ENCODE results near the gene PRPH. TPM values are rescaled to one million over a fixed set of nuclear protein-coding genes. Genes with fewer than 3 reads are reported as not detected.
A peak's percentile ranks its signal among the peaks of the same experiment; 100 is the strongest.
"Not testable (repeated sequence)": the region's sequence is repeated elsewhere in the genome, so short reads cannot be mapped to it uniquely, and the experiment has no call there.

PRPH gene
- total RNA-seq, result under 1 TPM in 1 of 2 donors, not detected in 1; 0.59 TPM
- long read RNA-seq, result 0 reads

- no peak for DNase-seq
- ATAC-seq, result no peak
These were observed at the start of gene PRPH for GRCh38 chr12:49295082-49295936. TSS of gene PRPH (plus strand) at chr12:49295147. CDS start at chr12:49295201, 54 bp downstream.

GRCh38 chr12:49251357-49251756 is 43.6 kb upstream of the PRPH start:
- ATAC-seq, result no peak
- intact Hi-C loops (cut with DNase I), result no loop called here

More at GRCh38 chr12:49295082-49295936, at the start of gene PRPH:
- intact Hi-C loops (cut with DNase I), result loop anchor here in 1 of 2 donors (10.0 kb wide), 1 partner anchor 49 kb away; the partner anchor contains the start of gene DNAJC22

GRCh38 chr12:49253033-49253623 is 41.8 kb upstream of the PRPH start:
- no peak for DNase-seq
- intact Hi-C loops (cut with DNase I), result no loop called here
- no peak for ATAC-seq

More at GRCh38 chr12:49251357-49251756, 43.6 kb upstream of the PRPH start:
- no peak for DNase-seq

GRCh38 chr12:49255456-49255855 is 39.5 kb upstream of the PRPH start:
- intact Hi-C loops (cut with DNase I); DNase-seq; ATAC-seq: not testable (repeated sequence)

- DNase-seq (no peak), ATAC-seq (no peak)
- intact Hi-C loops (cut with DNase I), result no loop called here
These were observed 38.9 kb upstream of the PRPH start for GRCh38 chr12:49255857-49256637.

- DNase-seq; intact Hi-C loops (cut with DNase I); ATAC-seq: not testable (repeated sequence)
These were observed 37.3 kb upstream of the PRPH start for GRCh38 chr12:49257508-49258184.

GRCh38 chr12:49259452-49259851 is 35.5 kb upstream of the PRPH start:
- intact Hi-C loops (cut with DNase I), result no loop called here
- DNase-seq (no peak), ATAC-seq (no peak)

GRCh38 chr12:49260166-49260565 is 34.8 kb upstream of the PRPH start:
- no peak for DNase-seq
- intact Hi-C loops (cut with DNase I), result no loop called here
- ATAC-seq, result no peak

- ATAC-seq (no peak), DNase-seq (no peak)
- intact Hi-C loops (cut with DNase I), result no loop called here
These were observed 34.2 kb upstream of the PRPH start for GRCh38 chr12:49260571-49261363.

GRCh38 chr12:49261721-49262120 is 33.2 kb upstream of the PRPH start:
- DNase-seq (no peak), ATAC-seq (no peak)
- intact Hi-C loops (cut with DNase I), result no loop called here

- ATAC-seq, result no peak
- intact Hi-C loops (cut with DNase I), result no loop called here
These were observed 31.6 kb upstream of the PRPH start for GRCh38 chr12:49263400-49263763.

GRCh38 chr12:49264466-49264872 is 30.5 kb upstream of the PRPH start:
- no peak for DNase-seq

More at GRCh38 chr12:49263400-49263763, 31.6 kb upstream of the PRPH start:
- no peak for DNase-seq

GRCh38 chr12:49264873-49265792 is 29.8 kb upstream of the PRPH start, which contains the start of gene TUBA1C:
TSS of gene TUBA1C (plus strand) at chr12:49265082. CDS start at chr12:49265182, 100 bp downstream.
- DNase-seq (peak; percentile 95), ATAC-seq (peak; percentile 94 to 97)
- intact Hi-C loops (cut with DNase I), result no loop called here

More at GRCh38 chr12:49264466-49264872, 30.5 kb upstream of the PRPH start:
- intact Hi-C loops (cut with DNase I), result no loop called here
- peak; percentile 49 to 56 for ATAC-seq

- ATAC-seq, result peak in 1 of 2 donors; percentile 11
- intact Hi-C loops (cut with DNase I); DNase-seq: not testable (repeated sequence)
These were observed 25.8 kb upstream of the PRPH start for GRCh38 chr12:49269191-49269590.

GRCh38 chr12:49272790-49273725 is 21.9 kb upstream of the PRPH start:
- DNase-seq (no peak), ATAC-seq (no peak)
- intact Hi-C loops (cut with DNase I), result no loop called here
